22Rv1 (cell line): ENCODE data around the gene ATXN7L1.

Experiments used
- ZFX ChIP-seq: fragments of 450-650 bp; IDR thresholded peaks from 2 replicates; pipeline ENCODE4 v1.6.1; 2017; ENCODE audit warnings: antibody characterized with exemption, borderline replicate concordance
- TF ChIP-seq, protein P1 (sequence below): fragments of 450-650 bp; IDR thresholded peaks from 2 replicates; pipeline ENCODE4 v1.5.1; 2017; ENCODE audit warnings: mild to moderate bottlenecking

DNA sequence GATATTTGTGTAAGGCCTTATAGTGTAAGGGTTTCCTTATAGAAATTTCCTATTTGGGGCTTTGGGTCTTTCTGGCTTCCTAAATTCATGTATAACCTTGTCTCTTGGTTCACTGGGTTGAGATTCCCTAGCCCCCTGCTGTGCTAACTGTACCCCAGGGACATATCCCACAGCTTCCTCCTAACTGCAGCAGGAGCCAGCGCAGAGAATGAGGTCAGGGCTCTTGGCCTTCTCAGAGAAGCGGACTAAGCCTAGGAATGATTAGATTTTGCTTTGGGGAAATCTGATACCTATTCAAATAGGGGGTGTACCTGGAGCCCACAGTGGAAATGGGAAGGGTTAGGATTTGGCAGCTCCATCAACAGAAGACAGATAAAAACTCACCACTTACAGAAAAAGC, 157.0 kb downstream of the ATXN7L1 start:
- TF ChIP-seq, protein P1, sequence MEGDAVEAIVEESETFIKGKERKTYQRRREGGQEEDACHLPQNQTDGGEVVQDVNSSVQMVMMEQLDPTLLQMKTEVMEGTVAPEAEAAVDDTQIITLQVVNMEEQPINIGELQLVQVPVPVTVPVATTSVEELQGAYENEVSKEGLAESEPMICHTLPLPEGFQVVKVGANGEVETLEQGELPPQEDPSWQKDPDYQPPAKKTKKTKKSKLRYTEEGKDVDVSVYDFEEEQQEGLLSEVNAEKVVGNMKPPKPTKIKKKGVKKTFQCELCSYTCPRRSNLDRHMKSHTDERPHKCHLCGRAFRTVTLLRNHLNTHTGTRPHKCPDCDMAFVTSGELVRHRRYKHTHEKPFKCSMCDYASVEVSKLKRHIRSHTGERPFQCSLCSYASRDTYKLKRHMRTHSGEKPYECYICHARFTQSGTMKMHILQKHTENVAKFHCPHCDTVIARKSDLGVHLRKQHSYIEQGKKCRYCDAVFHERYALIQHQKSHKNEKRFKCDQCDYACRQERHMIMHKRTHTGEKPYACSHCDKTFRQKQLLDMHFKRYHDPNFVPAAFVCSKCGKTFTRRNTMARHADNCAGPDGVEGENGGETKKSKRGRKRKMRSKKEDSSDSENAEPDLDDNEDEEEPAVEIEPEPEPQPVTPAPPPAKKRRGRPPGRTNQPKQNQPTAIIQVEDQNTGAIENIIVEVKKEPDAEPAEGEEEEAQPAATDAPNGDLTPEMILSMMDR = no peak
- no peak for TF ChIP-seq ZFX
